ENCODE data around the gene CYP27B1. TPM values are rescaled to one million over a fixed set of nuclear protein-coding genes. Genes with fewer than 3 reads are reported as not detected.

Gene CYP27B1
- total RNA-seq, 1 experiment from 2014 or later = 27.5 TPM

- intact Hi-C loops (cut with micrococcal nuclease) = no loop called here
- Mint-ChIP-seq H3K4me1 (ENCODE audit: insufficient read depth, unreplicated experiment) (no peaks in the 10 kb centered on the region), H3K27ac (ENCODE audit: low read depth, unreplicated experiment) (peak overlapping the region; percentile 83), H3K9me3 (ENCODE audit: unreplicated experiment) (no peaks in the 10 kb centered on the region), H3K36me3 (ENCODE audit: insufficient read depth, unreplicated experiment) (peaks cover 6% of the 10 kb centered on the region), H3K4me3 (ENCODE audit: unreplicated experiment) (peak overlapping the region; percentile 82), H3K27me3 (ENCODE audit: insufficient read depth, unreplicated experiment) (no peaks in the 10 kb centered on the region)
- BruUV-seq (replicated peaks) = no TSS peak
- TF ChIP-seq CTCF (IDR thresholded peaks at IDR 0.05; ENCODE audit: unreplicated experiment) = no peak
- ChIA-PET CTCF (interaction anchor here (0.9 to 4.3 kb wide), 16 partner anchors 8 to 179 kb away, joined by 3 to 43 read pairs (median 6); partner anchors contain the start of genes CDK4 and OS9), POLR2A (interaction anchor here (0.6 to 2.7 kb wide), 12 partner anchors 11 to 142 kb away, joined by 3 to 17 read pairs (median 6); partner anchors contain the start of genes OS9, PIP4K2C, TSFM and TSPAN31)
- no peak for DNase-seq (ENCODE audit: unreplicated experiment)
Observed at GRCh38 chr12:57724936-57725740, 41.7 kb downstream of the CYP27B1 start.

- intact Hi-C loops (cut with micrococcal nuclease) = no loop called here
- no peaks in the 10 kb centered on the region for H3K27me3 Mint-ChIP-seq (ENCODE audit: insufficient read depth, unreplicated experiment)
- no peak overlapping the region for H3K27ac Mint-ChIP-seq (ENCODE audit: low read depth, unreplicated experiment)
- ChIA-PET POLR2A (interaction anchor here (1.5 kb wide), 1 partner anchor 11 kb away, joined by 5 read pairs; no protein-coding TSS in a partner anchor), CTCF (interaction anchor here (1.0 to 4.3 kb wide), 3 partner anchors 12 to 141 kb away, joined by 4 to 43 read pairs (median 17); no protein-coding TSS in a partner anchor)
- H3K4me1 Mint-ChIP-seq (ENCODE audit: insufficient read depth, unreplicated experiment) = no peaks in the 10 kb centered on the region
- no TSS peak for BruUV-seq (replicated peaks)
- peak overlapping the region; percentile 82 for H3K4me3 Mint-ChIP-seq (ENCODE audit: unreplicated experiment)
- no peak for DNase-seq (ENCODE audit: unreplicated experiment)
- H3K9me3 Mint-ChIP-seq (ENCODE audit: unreplicated experiment) = no peaks in the 10 kb centered on the region
- peaks cover 14% of the 10 kb centered on the region for H3K36me3 Mint-ChIP-seq (ENCODE audit: insufficient read depth, unreplicated experiment)
- no peak for TF ChIP-seq CTCF (IDR thresholded peaks at IDR 0.05; ENCODE audit: unreplicated experiment)
Observed at GRCh38 chr12:57724003-57724935, 42.6 kb downstream of the CYP27B1 start.

GRCh38 chr12:57723630-57723962 lies 43.3 kb downstream of the CYP27B1 start:
- Mint-ChIP-seq H3K27me3 (ENCODE audit: insufficient read depth, unreplicated experiment) (no peaks in the 10 kb centered on the region), H3K4me1 (ENCODE audit: insufficient read depth, unreplicated experiment) (no peaks in the 10 kb centered on the region), H3K36me3 (ENCODE audit: insufficient read depth, unreplicated experiment) (peaks cover 21% of the 10 kb centered on the region), H3K9me3 (ENCODE audit: unreplicated experiment) (no peaks in the 10 kb centered on the region), H3K27ac (ENCODE audit: low read depth, unreplicated experiment) (no peak overlapping the region), H3K4me3 (ENCODE audit: unreplicated experiment) (no peak overlapping the region)
- ChIA-PET CTCF (interaction anchor here (1.0 to 4.3 kb wide), 3 partner anchors 13 to 141 kb away, joined by 4 to 43 read pairs (median 17); no protein-coding TSS in a partner anchor), POLR2A (no interaction called here)
- intact Hi-C loops (cut with micrococcal nuclease) = no loop called here
- DNase-seq (ENCODE audit: unreplicated experiment) = no peak
- TF ChIP-seq CTCF (IDR thresholded peaks at IDR 0.05; ENCODE audit: unreplicated experiment) = no peak
- no TSS peak for BruUV-seq (replicated peaks)

Data from MCF 10A (cell line).